GM23338 (cell line): ENCODE measurements around the gene TRPC5OS. TPM values are rescaled to one million over a fixed set of nuclear protein-coding genes. Genes with fewer than 3 reads are reported as not detected.

Source experiments
- ATAC-seq: fragments of 200-7000 bp; cut with Tn5 transposase; 3 replicates; pipeline ENCODE4 v1.9.1; 2020
- DNase-seq: peaks from one replicate; pipeline ENCODE4 v3.0.0-alpha.2; 2015; ENCODE audit warnings: low spot score
- H2AFZ ChIP-seq: fragments of 200-600 bp; sonication (generic); 2 replicates; pipeline ENCODE4 v1.8.0; 2016; ENCODE audit warnings: antibody characterized with exemption, mild to moderate bottlenecking, moderate library complexity
- H3F3A ChIP-seq: fragments of 200-600 bp; sonication (generic); replicated peaks from 2 replicates; pipeline ENCODE4 v1.8.0; 2017; ENCODE audit warnings: antibody characterized with exemption, mixed run types, low read depth
- H3K27ac ChIP-seq: fragments of 200-600 bp; sonication (generic); 2 replicates; pipeline ENCODE4 v1.6.1; 2016; ENCODE audit warnings: low read depth
- H3K27me3 ChIP-seq: fragments of 200-600 bp; sonication (generic); 2 replicates; pipeline ENCODE4 v1.8.0; 2016; ENCODE audit warnings: mild to moderate bottlenecking, mixed run types, moderate library complexity; ENCODE audit not compliant: insufficient read depth
- H3K36me3 ChIP-seq: fragments of 200-600 bp; sonication (generic); 2 replicates; pipeline ENCODE4 v1.8.0; 2016; ENCODE audit warnings: mild to moderate bottlenecking; ENCODE audit not compliant: insufficient read depth
- H3K4me1 ChIP-seq: fragments of 200-600 bp; sonication (generic); 2 replicates; pipeline ENCODE4 v1.8.0; 2016; ENCODE audit warnings: mild to moderate bottlenecking, moderate library complexity; ENCODE audit not compliant: insufficient read depth
- H3K4me2 ChIP-seq: fragments of 200-600 bp; sonication (generic); 2 replicates; pipeline ENCODE4 v1.7.1; 2017; ENCODE audit warnings: mixed run types
- H3K4me3 ChIP-seq: fragments of 200-600 bp; sonication (generic); 2 replicates; pipeline ENCODE4 v1.6.1; 2016; ENCODE audit warnings: mixed run types
- H3K79me2 ChIP-seq: fragments of 200-600 bp; sonication (generic); replicated peaks from 2 replicates; pipeline ENCODE4 v1.8.0; 2017; ENCODE audit warnings: mild to moderate bottlenecking; ENCODE audit not compliant: insufficient read depth
- H3K9me2 ChIP-seq: fragments of 200-600 bp; sonication (generic); 2 replicates; pipeline ENCODE4 v1.8.0; 2017; ENCODE audit not compliant: insufficient read depth
- H4K20me1 ChIP-seq: fragments of 200-600 bp; sonication (generic); replicated peaks from 2 replicates; pipeline ENCODE4 v1.8.0; 2017; ENCODE audit warnings: mild to moderate bottlenecking; ENCODE audit not compliant: insufficient read depth
- H3K27ac Mint-ChIP-seq: 2 replicates; pipeline ENCODE4 v1.8.0; 2020; ENCODE audit warnings: inconsistent platforms, mild to moderate bottlenecking, moderate library complexity, mixed read lengths
- H3K27me3 Mint-ChIP-seq: 3 replicates; pipeline ENCODE4 v1.8.0; 2022; ENCODE audit warnings: low read depth, mild to moderate bottlenecking, moderate library complexity, mixed read lengths, inconsistent platforms; ENCODE audit not compliant: insufficient read depth, poor library complexity
- H3K36me3 Mint-ChIP-seq: 3 replicates; pipeline ENCODE4 v1.8.0; 2021; ENCODE audit warnings: low read depth, mild to moderate bottlenecking, inconsistent platforms, moderate library complexity, mixed read lengths
- H3K4me1 Mint-ChIP-seq: 3 replicates; pipeline ENCODE4 v1.8.0; 2020; ENCODE audit warnings: mild to moderate bottlenecking, inconsistent platforms, mixed read lengths
- H3K4me3 Mint-ChIP-seq: 3 replicates; pipeline ENCODE4 v1.8.0; 2021; ENCODE audit warnings: moderate library complexity, mild to moderate bottlenecking, inconsistent platforms, mixed read lengths
- H3K9me3 Mint-ChIP-seq: 3 replicates; pipeline ENCODE4 v1.8.0; 2020; ENCODE audit warnings: moderate library complexity, mild to moderate bottlenecking, inconsistent platforms, mixed read lengths
- CREB1 ChIP-seq: fragments of 250-450 bp; sonication (Bioruptor Pico); IDR thresholded peaks from 2 replicates; pipeline ENCODE4 v1.5.0; 2020; ENCODE audit warnings: low read depth, mild to moderate bottlenecking, moderate library complexity
- EZH2 ChIP-seq: fragments of 200-600 bp; sonication (generic); IDR thresholded peaks from one replicate; pipeline ENCODE4 v1.8.0; 2017; ENCODE audit warnings: antibody characterized with exemption, mild to moderate bottlenecking, low read depth; ENCODE audit not compliant: unreplicated experiment
- EZH2phosphoT487 ChIP-seq: fragments of 200-600 bp; sonication (generic); IDR thresholded peaks from one replicate; pipeline ENCODE4 v1.8.1; 2018; ENCODE audit warnings: antibody characterized with exemption; ENCODE audit not compliant: unreplicated experiment
- JUNB ChIP-seq: IDR thresholded peaks from one replicate; pipeline ENCODE4 v1.6.1; 2016; ENCODE audit warnings: antibody characterized with exemption; ENCODE audit not compliant: unreplicated experiment
- NANOG ChIP-seq: IDR thresholded peaks from 2 replicates; pipeline ENCODE4 v1.6.1; 2016; ENCODE audit warnings: antibody characterized with exemption, borderline replicate concordance
- POLR2AphosphoS5 ChIP-seq: IDR thresholded peaks from 2 replicates; pipeline ENCODE4 v1.6.1; 2016; ENCODE audit warnings: antibody characterized with exemption, low read depth
- REST ChIP-seq: IDR thresholded peaks from one replicate; pipeline ENCODE4 v1.6.1; 2018; ENCODE audit warnings: antibody characterized with exemption; ENCODE audit not compliant: unreplicated experiment
- STAT1 ChIP-seq: IDR thresholded peaks from one replicate; pipeline ENCODE4 v1.6.1; 2016; ENCODE audit warnings: antibody characterized with exemption; ENCODE audit not compliant: unreplicated experiment
- ZNF114 ChIP-seq: fragments of 250-450 bp; sonication (Bioruptor Pico); IDR thresholded peaks from 2 replicates; pipeline ENCODE4 v1.5.0; 2020; ENCODE audit warnings: mild to moderate bottlenecking, moderate library complexity
- ZNF331 ChIP-seq: fragments of 250-450 bp; sonication (Bioruptor Pico); IDR thresholded peaks from 2 replicates; pipeline ENCODE4 v1.5.0; 2020; ENCODE audit warnings: low read depth, mild to moderate bottlenecking, moderate library complexity
- ZNF462 ChIP-seq: fragments of 250-450 bp; sonication (Bioruptor Pico); IDR thresholded peaks from 2 replicates; pipeline ENCODE4 v1.5.0; 2020; ENCODE audit warnings: mild to moderate bottlenecking, moderate library complexity
- polyA plus RNA-seq: library from polyadenylated mRNA; unstranded; fragments of >200 nt; fragmentation: Nextera tagmentation; extraction: Ambion mirVana; gene quantifications from 2 replicates; pipeline ENCODE4 v1.2.1, GENCODE V29; 2016
- total RNA-seq: library from RNA; depleted of rRNA; stranded (reverse); fragments of >200 nt; shearing (Covaris generic); gene quantifications from 2 replicates; pipeline ENCODE4 v1.2.3, GENCODE V29; 2014
- TF ChIP-seq, protein P1 (sequence below), 2 experiments: fragments of 200-600 bp in 1 of 2; sonication (generic) in 1 of 2; conservative IDR thresholded peaks; 2 replicates each; pipeline versions ENCODE4 v1.5.1 to v1.6.1; 2016 to 2017; ENCODE audit warnings: antibody characterized with exemption in 2 of 2, low read depth in 2 of 2, mild to moderate bottlenecking in 2 of 2, moderate library complexity in 1 of 2

The TRPC5OS gene
- total and polyA plus RNA-seq, 2 experiments from 2014 or later, result not detected

DNA sequence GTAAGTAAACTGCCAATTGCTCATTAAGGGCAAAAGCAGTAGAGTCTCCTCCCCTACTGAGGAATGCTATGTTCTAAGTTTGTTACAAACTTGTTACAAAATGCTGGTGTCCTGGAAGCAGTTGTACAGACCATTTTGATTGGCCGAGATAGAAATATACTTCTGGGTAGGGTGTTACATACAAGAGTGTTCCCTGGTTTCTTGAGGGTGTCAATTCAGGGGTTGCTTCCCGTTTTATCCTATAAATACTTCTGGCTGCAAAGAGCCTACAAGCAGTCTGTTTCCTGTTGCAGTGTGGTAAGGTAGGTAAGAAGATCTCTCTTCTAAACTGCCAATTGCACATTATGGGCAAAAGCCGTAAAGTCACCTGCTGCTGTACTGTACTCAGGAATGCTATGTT lies 5.7 kb downstream of the TRPC5OS start (continued):
- TF ChIP-seq ZNF462 (no peak), EZH2 (no peak), JUNB (no peak), POLR2AphosphoS5 (no peak), ZNF331 (CRISPR knock-in tag) (no peak), CREB1 (CRISPR knock-in tag) (no peak), ZNF114 (CRISPR knock-in tag) (no peak)
- TF ChIP-seq, protein P1, sequence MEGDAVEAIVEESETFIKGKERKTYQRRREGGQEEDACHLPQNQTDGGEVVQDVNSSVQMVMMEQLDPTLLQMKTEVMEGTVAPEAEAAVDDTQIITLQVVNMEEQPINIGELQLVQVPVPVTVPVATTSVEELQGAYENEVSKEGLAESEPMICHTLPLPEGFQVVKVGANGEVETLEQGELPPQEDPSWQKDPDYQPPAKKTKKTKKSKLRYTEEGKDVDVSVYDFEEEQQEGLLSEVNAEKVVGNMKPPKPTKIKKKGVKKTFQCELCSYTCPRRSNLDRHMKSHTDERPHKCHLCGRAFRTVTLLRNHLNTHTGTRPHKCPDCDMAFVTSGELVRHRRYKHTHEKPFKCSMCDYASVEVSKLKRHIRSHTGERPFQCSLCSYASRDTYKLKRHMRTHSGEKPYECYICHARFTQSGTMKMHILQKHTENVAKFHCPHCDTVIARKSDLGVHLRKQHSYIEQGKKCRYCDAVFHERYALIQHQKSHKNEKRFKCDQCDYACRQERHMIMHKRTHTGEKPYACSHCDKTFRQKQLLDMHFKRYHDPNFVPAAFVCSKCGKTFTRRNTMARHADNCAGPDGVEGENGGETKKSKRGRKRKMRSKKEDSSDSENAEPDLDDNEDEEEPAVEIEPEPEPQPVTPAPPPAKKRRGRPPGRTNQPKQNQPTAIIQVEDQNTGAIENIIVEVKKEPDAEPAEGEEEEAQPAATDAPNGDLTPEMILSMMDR (conservative IDR thresholded peaks at IDR 0.05; ENCODE audit: low read depth in 2 of 2), result no peak

- Histone ChIP-seq H3K9me2 (no peaks in the 10 kb centered on the region), H3K27ac (no peak overlapping the region), H3K4me2 (no peak overlapping the region), H3K27me3 (no peaks in the 10 kb centered on the region), H3K36me3 (no peaks in the 10 kb centered on the region), H3K4me1 (no peaks in the 10 kb centered on the region), H3F3A (no peaks in the 10 kb centered on the region), H3K79me2 (no peaks in the 10 kb centered on the region), H4K20me1 (no peaks in the 10 kb centered on the region), H2AFZ (no peak overlapping the region), H3K4me3 (no peak overlapping the region)
- H3K36me3 Mint-ChIP-seq, result no peaks in the 10 kb centered on the region
- ATAC-seq (no peak), DNase-seq (no peak)
- no peaks in the 10 kb centered on the region for H3K4me1 Mint-ChIP-seq
- no peaks in the 10 kb centered on the region for H3K9me3 Mint-ChIP-seq
- H3K4me3 Mint-ChIP-seq, result no peak overlapping the region
- no peak overlapping the region for H3K27ac Mint-ChIP-seq
- H3K27me3 Mint-ChIP-seq, result no peaks in the 10 kb centered on the region
- no peak for TF ChIP-seq CREB1 (CRISPR knock-in tag)
- TF ChIP-seq STAT1, result no peak
- no peak for TF ChIP-seq ZNF114 (CRISPR knock-in tag)
- no peak for TF ChIP-seq EZH2phosphoT487
- TF ChIP-seq EZH2, result no peak
- no peak for TF ChIP-seq NANOG
- no peak for TF ChIP-seq ZNF331 (CRISPR knock-in tag)
- TF ChIP-seq POLR2AphosphoS5, result no peak
- TF ChIP-seq, protein P1 (conservative IDR thresholded peaks at IDR 0.05; ENCODE audit: low read depth in 2 of 2), result no peak
- TF ChIP-seq REST, result no peak
These were observed 10.7 kb downstream of the TRPC5OS start for GRCh38 chrX:111886678-111887077.
